Measurements from ENCODE around the gene TOX3. TPM values are rescaled to one million over a fixed set of nuclear protein-coding genes. Genes with fewer than 3 reads are reported as not detected.

The TOX3 gene
- total RNA-seq, 1 donor from 2014 or later, result not detected

DNA sequence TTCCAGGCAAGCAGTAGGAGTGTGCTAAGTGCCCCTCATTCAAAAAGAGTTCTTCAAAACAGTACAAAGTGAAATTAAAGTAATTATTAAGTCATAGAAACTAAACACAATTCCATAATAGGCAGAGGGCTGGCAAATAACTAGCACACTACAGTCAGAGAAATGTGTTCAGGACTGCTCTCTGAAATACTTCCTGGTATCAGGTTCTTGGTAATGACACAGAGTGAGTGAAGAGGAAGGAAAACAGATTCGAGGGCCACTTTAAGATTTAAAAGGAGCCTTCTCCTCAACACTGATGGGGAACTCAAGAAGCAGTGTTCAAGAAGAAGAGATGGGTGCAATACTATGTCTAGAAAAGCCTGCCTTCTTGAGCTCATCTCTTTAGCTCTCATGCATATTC lies 139.2 kb downstream of the TOX3 start:
- intact Hi-C loops (cut with micrococcal nuclease), result no loop called here
- peaks cover 22% of the 10 kb centered on the region for H3K9me3 Mint-ChIP-seq
- DNase-seq (ENCODE audit: low spot score), result no peak
- no peaks in the 10 kb centered on the region for H3K36me3 Mint-ChIP-seq (ENCODE audit: low read depth)
- H3K27ac Mint-ChIP-seq, result no peak overlapping the region
- no peak overlapping the region for H3K4me3 Mint-ChIP-seq (ENCODE audit: low read depth)
- no peaks in the 10 kb centered on the region for H3K4me1 Mint-ChIP-seq (ENCODE audit: low read depth)
- no peaks in the 10 kb centered on the region for H3K27me3 Mint-ChIP-seq (ENCODE audit: low read depth)

DNA sequence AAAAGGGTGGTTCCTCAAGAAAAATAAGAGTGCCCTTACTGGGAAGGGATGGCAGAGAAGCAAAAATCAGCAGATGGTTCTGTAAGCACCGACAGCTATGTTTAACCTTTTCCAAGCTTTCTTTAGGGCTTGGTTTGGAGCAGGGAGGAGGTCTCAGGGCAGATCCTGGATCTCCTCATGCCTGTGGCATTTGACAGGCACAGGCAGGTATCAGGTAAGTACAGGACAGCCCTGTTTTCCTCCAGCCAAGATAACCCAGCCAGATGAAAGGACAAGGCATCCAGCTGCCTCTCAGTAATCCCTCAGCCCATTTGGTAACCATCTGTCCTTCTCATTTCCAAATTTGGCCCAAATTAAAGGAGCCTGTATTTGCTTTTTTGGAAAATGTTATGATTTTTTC lies 141.5 kb downstream of the TOX3 start:
- DNase-seq (ENCODE audit: low spot score), result no peak
- intact Hi-C loops (cut with micrococcal nuclease), result no loop called here
- Mint-ChIP-seq H3K4me3 (ENCODE audit: low read depth) (no peak overlapping the region), H3K36me3 (ENCODE audit: low read depth) (no peaks in the 10 kb centered on the region), H3K4me1 (ENCODE audit: low read depth) (no peaks in the 10 kb centered on the region), H3K27me3 (ENCODE audit: low read depth) (no peaks in the 10 kb centered on the region), H3K27ac (no peak overlapping the region), H3K9me3 (peaks cover 27% of the 10 kb centered on the region)

GRCh38 chr16:52404546-52404945 lies 142.4 kb downstream of the TOX3 start:
- H3K36me3 Mint-ChIP-seq (ENCODE audit: low read depth), result no peaks in the 10 kb centered on the region
- intact Hi-C loops (cut with micrococcal nuclease), result no loop called here

GRCh38 chr16:52399116-52399515 lies 147.8 kb downstream of the TOX3 start:
- Mint-ChIP-seq H3K27ac (no peak overlapping the region), H3K36me3 (ENCODE audit: low read depth) (no peaks in the 10 kb centered on the region), H3K9me3 (peaks cover 31% of the 10 kb centered on the region), H3K27me3 (ENCODE audit: low read depth) (no peaks in the 10 kb centered on the region), H3K4me3 (ENCODE audit: low read depth) (no peak overlapping the region), H3K4me1 (ENCODE audit: low read depth) (no peaks in the 10 kb centered on the region)
- DNase-seq (ENCODE audit: low spot score), result no peak
- intact Hi-C loops (cut with micrococcal nuclease), result no loop called here

More at GRCh38 chr16:52404546-52404945, 142.4 kb downstream of the TOX3 start:
- Mint-ChIP-seq H3K4me1 (ENCODE audit: low read depth) (no peaks in the 10 kb centered on the region), H3K4me3 (ENCODE audit: low read depth) (no peak overlapping the region), H3K9me3 (peaks cover 27% of the 10 kb centered on the region), H3K27ac (no peak overlapping the region), H3K27me3 (ENCODE audit: low read depth) (no peaks in the 10 kb centered on the region)
- no peak for DNase-seq (ENCODE audit: low spot score)

DNA sequence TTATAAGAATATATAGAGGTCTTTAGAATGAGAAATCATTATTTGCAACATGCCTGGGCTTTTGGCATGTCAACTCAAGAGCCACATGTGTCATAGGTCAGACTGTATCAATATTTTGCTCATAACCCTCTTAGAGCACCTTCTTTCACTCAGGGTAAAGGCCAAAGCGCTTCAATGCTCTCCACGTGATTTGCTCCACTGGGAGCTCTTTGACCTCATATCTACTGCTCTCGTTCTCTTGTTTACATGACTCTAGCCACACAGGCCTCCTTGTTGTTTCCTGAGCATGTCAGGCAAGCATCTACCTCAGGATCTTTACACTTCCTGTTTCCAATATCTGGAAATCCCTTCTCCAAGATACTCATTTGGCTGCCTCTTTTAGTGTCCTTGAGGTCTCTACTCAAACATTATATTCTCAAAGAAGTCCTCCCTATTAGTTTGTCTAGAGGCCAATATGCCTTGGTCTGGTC lies 148.4 kb downstream of the TOX3 start:
- no peak overlapping the region for H3K27ac Mint-ChIP-seq
- H3K4me3 Mint-ChIP-seq (ENCODE audit: low read depth), result no peak overlapping the region
- no peaks in the 10 kb centered on the region for H3K4me1 Mint-ChIP-seq (ENCODE audit: low read depth)
- peaks cover 26% of the 10 kb centered on the region for H3K9me3 Mint-ChIP-seq
- no peak for DNase-seq (ENCODE audit: low spot score)
- intact Hi-C loops (cut with micrococcal nuclease), result no loop called here
- H3K27me3 Mint-ChIP-seq (ENCODE audit: low read depth), result no peaks in the 10 kb centered on the region
- no peaks in the 10 kb centered on the region for H3K36me3 Mint-ChIP-seq (ENCODE audit: low read depth)

DNA sequence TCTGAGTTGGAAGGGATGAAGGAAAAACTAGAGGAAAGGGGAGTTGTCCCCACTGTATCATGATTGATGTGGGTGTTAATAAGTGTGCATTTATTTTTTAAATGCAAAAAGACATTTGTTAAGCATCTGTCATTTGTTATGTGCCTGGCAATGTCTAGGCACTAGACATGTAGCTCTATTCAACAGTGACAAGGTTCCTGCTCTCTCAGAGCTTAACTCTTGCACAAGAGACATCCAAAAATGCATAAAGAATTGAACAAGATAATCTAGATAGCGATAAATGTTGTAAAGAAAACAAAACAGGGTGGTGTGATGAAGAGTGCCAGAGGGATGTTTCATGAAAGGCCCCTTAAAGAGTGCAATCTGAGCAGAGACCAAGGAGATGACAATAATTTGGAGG lies 148.9 kb downstream of the TOX3 start:
- no peak overlapping the region for H3K27ac Mint-ChIP-seq
- H3K4me3 Mint-ChIP-seq (ENCODE audit: low read depth), result no peak overlapping the region
- peaks cover 23% of the 10 kb centered on the region for H3K9me3 Mint-ChIP-seq
- H3K4me1 Mint-ChIP-seq (ENCODE audit: low read depth), result no peaks in the 10 kb centered on the region
- H3K27me3 Mint-ChIP-seq (ENCODE audit: low read depth), result no peaks in the 10 kb centered on the region
- DNase-seq (ENCODE audit: low spot score), result no peak
- intact Hi-C loops (cut with micrococcal nuclease), result no loop called here
- H3K36me3 Mint-ChIP-seq (ENCODE audit: low read depth), result no peaks in the 10 kb centered on the region

DNA sequence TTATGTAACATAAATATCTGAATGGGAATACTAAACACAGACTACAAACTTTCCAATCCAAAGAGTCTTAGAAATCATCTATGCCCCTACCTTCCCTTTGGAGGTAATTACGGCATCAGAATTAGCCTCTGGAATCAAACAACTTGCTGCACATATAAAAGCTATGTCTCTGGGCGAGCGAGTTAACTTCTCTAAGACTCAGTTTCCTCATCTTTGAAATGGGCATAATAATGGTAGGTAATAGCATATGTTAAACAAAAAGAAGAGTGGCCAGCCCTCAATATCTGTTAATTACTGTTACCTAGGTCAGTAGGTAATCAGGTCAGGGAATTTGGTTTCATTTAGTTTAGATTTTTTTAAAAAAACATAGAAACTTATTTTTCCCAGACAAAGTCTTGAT lies 153.5 kb downstream of the TOX3 start:
- Mint-ChIP-seq H3K9me3 (peaks cover 23% of the 10 kb centered on the region), H3K27ac (no peak overlapping the region), H3K4me3 (ENCODE audit: low read depth) (no peak overlapping the region), H3K4me1 (ENCODE audit: low read depth) (no peaks in the 10 kb centered on the region), H3K27me3 (ENCODE audit: low read depth) (no peaks in the 10 kb centered on the region), H3K36me3 (ENCODE audit: low read depth) (no peaks in the 10 kb centered on the region)
- intact Hi-C loops (cut with micrococcal nuclease), result no loop called here
- DNase-seq (ENCODE audit: low spot score), result no peak

DNA sequence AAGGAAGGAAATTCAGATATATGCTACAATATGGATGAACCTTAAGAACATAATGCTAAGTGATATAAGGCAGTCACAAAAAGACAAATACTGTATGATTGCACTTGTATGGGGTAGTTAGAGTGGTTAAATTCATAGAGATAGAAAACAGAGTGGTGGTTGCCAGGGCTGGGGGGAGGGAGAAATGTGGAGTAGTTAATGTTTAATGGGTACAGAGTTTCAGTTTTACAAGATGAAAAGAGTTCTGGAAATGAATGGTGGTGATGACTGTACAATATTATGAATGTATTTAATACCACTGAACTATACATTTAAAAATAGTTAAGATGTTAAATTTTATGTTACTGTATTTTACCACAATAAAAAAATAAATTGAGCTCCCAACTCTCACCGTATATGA lies 157.9 kb downstream of the TOX3 start:
- no peak for DNase-seq (ENCODE audit: low spot score)
- Mint-ChIP-seq H3K4me1 (ENCODE audit: low read depth) (no peaks in the 10 kb centered on the region), H3K4me3 (ENCODE audit: low read depth) (no peak overlapping the region), H3K9me3 (peaks cover 27% of the 10 kb centered on the region), H3K36me3 (ENCODE audit: low read depth) (no peaks in the 10 kb centered on the region), H3K27me3 (ENCODE audit: low read depth) (no peaks in the 10 kb centered on the region), H3K27ac (no peak overlapping the region)
- intact Hi-C loops (cut with micrococcal nuclease), result no loop called here
